ENCODE data around the gene MYLK. TPM values are rescaled to one million over a fixed set of nuclear protein-coding genes. Genes with fewer than 3 reads are reported as not detected.

MYLK gene
- total and polyA plus RNA-seq, 2 donors (not counting 1 experiment from before 2014, with no cell fraction given): 0.51 TPM; not detected in 1

GRCh38 chr3:123684636-123685035 is 199.5 kb downstream of the MYLK start:
- Mint-ChIP-seq H3K9me3 (ENCODE audit: insufficient read depth) (no peaks in the 10 kb centered on the region), H3K27ac (no peak overlapping the region), H3K4me1 (no peaks in the 10 kb centered on the region), H3K27me3 (peaks cover 15% of the 10 kb centered on the region), H3K4me3 (no peak overlapping the region)
- Histone ChIP-seq H2AFZ (ENCODE audit: insufficient read depth, low read depth, low read length, poor library complexity, severe bottlenecking) (no peak overlapping the region), H4K20me1 (ENCODE audit: control insufficient read depth, insufficient read depth, low read length, poor library complexity, severe bottlenecking) (no peaks in the 10 kb centered on the region), H3K4me1 (ENCODE audit: control insufficient read depth in 2 of 2, insufficient read depth in 2 of 2, low read length in 2 of 2) (no peaks in the 10 kb centered on the region), H3K27ac (ENCODE audit: low read length in 2 of 2) (no peak overlapping the region), H3K79me2 (ENCODE audit: control insufficient read depth, insufficient read depth, low read length) (no peaks in the 10 kb centered on the region), H3K4me3 (ENCODE audit: control extremely low read depth in 1 of 5, extremely low read depth in 1 of 5, insufficient read depth in 1 of 5, low read depth in 2 of 5, low read length in 4 of 5) (no peak overlapping the region), H3K36me3 (replicated peaks in 1 of 2; ENCODE audit: control extremely low read depth in 1 of 2, control insufficient read depth in 1 of 2, extremely low read depth in 1 of 2, insufficient read depth in 2 of 2, low read length in 1 of 2) (no peaks in the 10 kb centered on the region), H3K27me3 (replicated peaks in 1 of 4; ENCODE audit: control extremely low read depth in 1 of 4, control insufficient read depth in 3 of 4, insufficient read depth in 4 of 4, low read length in 3 of 4) (no peaks in the 10 kb centered on the region), H3K4me2 (replicated peaks; ENCODE audit: low read depth, low read length, poor library complexity, severe bottlenecking) (no peak overlapping the region), H3K9me3 (ENCODE audit: control extremely low read depth in 1 of 3, control insufficient read depth in 2 of 3, insufficient read depth in 1 of 3, low read length in 2 of 3) (no peaks in the 10 kb centered on the region), H3K9ac (ENCODE audit: low read length) (no peak overlapping the region)
- 100% methylated on average over 7 of the region's 7 CpGs for WGBS (ENCODE audit: insufficient coverage)
- DNase-seq: no peak
- ChIA-PET CTCF (no interaction called here), POLR2A (no interaction called here)
- ATAC-seq (ENCODE audit: low read depth): no peak
- TF ChIP-seq EZH2 (IDR thresholded peaks at IDR 0.05; ENCODE audit: borderline replicate concordance, insufficient read depth, low read depth, low read length, poor library complexity, severe bottlenecking): no peak
- intact Hi-C loops (cut with micrococcal nuclease): no loop called here

- Histone ChIP-seq H3K27me3 (replicated peaks in 1 of 4; ENCODE audit: control extremely low read depth in 1 of 4, control insufficient read depth in 3 of 4, insufficient read depth in 4 of 4, low read length in 3 of 4) (no peaks in the 10 kb centered on the region), H3K36me3 (replicated peaks in 1 of 2; ENCODE audit: control extremely low read depth in 1 of 2, control insufficient read depth in 1 of 2, extremely low read depth in 1 of 2, insufficient read depth in 2 of 2, low read length in 1 of 2) (no peaks in the 10 kb centered on the region), H3K4me3 (ENCODE audit: control extremely low read depth in 1 of 5, extremely low read depth in 1 of 5, insufficient read depth in 1 of 5, low read depth in 2 of 5, low read length in 4 of 5) (no peak overlapping the region), H3K79me2 (ENCODE audit: control insufficient read depth, insufficient read depth, low read length) (no peaks in the 10 kb centered on the region), H3K9me3 (ENCODE audit: control extremely low read depth in 1 of 3, control insufficient read depth in 2 of 3, insufficient read depth in 1 of 3, low read length in 2 of 3) (no peaks in the 10 kb centered on the region), H2AFZ (ENCODE audit: insufficient read depth, low read depth, low read length, poor library complexity, severe bottlenecking) (no peak overlapping the region), H3K9ac (ENCODE audit: low read length) (no peak overlapping the region), H3K4me1 (ENCODE audit: control insufficient read depth in 2 of 2, insufficient read depth in 2 of 2, low read length in 2 of 2) (no peaks in the 10 kb centered on the region), H3K4me2 (replicated peaks; ENCODE audit: low read depth, low read length, poor library complexity, severe bottlenecking) (no peak overlapping the region), H4K20me1 (ENCODE audit: control insufficient read depth, insufficient read depth, low read length, poor library complexity, severe bottlenecking) (no peaks in the 10 kb centered on the region), H3K27ac (ENCODE audit: low read length in 2 of 2) (no peak overlapping the region)
- no peaks in the 10 kb centered on the region for H3K9me3 Mint-ChIP-seq (ENCODE audit: insufficient read depth)
- no peak for TF ChIP-seq CTCF (IDR thresholded peaks at IDR 0.05)
- TF ChIP-seq EZH2 (IDR thresholded peaks at IDR 0.05; ENCODE audit: borderline replicate concordance, insufficient read depth, low read depth, low read length, poor library complexity, severe bottlenecking): no peak
- ChIA-PET POLR2A (no interaction called here), CTCF (no interaction called here)
- no peaks in the 10 kb centered on the region for H3K4me1 Mint-ChIP-seq
- ATAC-seq (ENCODE audit: low read depth): no peak
- H3K27ac Mint-ChIP-seq: no peak overlapping the region
- intact Hi-C loops (cut with micrococcal nuclease): no loop called here
- no peak overlapping the region for H3K4me3 Mint-ChIP-seq
- DNase-seq: no peak
- 100% methylated on average over 1 of the region's 4 CpGs for WGBS (ENCODE audit: insufficient coverage)
- peaks cover 15% of the 10 kb centered on the region for H3K27me3 Mint-ChIP-seq
Observed at GRCh38 chr3:123684209-123684608, 199.9 kb downstream of the MYLK start.

Measured in B cell (primary cell).